Stomach (tissue), 4 donors: ENCODE measurements around the gene MYO1E.

Experiments used
- CTCF ChIP-seq, 7 experiments: fragments of 450-650 bp in 4 of 7; fragments of 200-600 bp in 3 of 7; sonication (generic) in 3 of 7; IDR thresholded peaks; one replicate each; pipeline ENCODE4 v1.5.1; 2016 to 2019; ENCODE audit warnings: antibody characterized with exemption in 7 of 7, control low read depth in 2 of 7, mild to moderate bottlenecking in 1 of 7
- POLR2A ChIP-seq, 4 donors: fragments of 450-650 bp; IDR thresholded peaks; one replicate each; pipeline ENCODE4 v1.6.1; 2016; ENCODE audit warnings: antibody characterized with exemption in 4 of 4, control low read depth in 2 of 4, mild to moderate bottlenecking in 1 of 4, moderate library complexity in 1 of 4
- POLR2AphosphoS5 ChIP-seq, 3 donors: sonication (generic); formaldehyde crosslinking; IDR thresholded peaks; one replicate each; pipeline ENCODE4 v1.6.1; 2016; ENCODE audit warnings: antibody characterized with exemption in 3 of 3

GRCh38 chr15:59111251-59111650 lies 261.4 kb downstream of the MYO1E start:
- TF ChIP-seq CTCF (IDR thresholded peaks at IDR 0.05) (no peak), POLR2AphosphoS5 (IDR thresholded peaks at IDR 0.05) (no peak), POLR2A (IDR thresholded peaks at IDR 0.05) (no peak)
